Activated CD4-positive, CD25-positive, alpha-beta regulatory T cell (primary cell): Measurements from ENCODE around the gene SERPINF2.
"Not testable (repeated sequence)": the region's sequence is repeated elsewhere in the genome, so short reads cannot be mapped to it uniquely, and the experiment has no call there.

ENCODE experiments used
- DNase-seq, 4 experiments: peaks; one replicate each; lab custom pipeline; 2025; lab: John Stamatoyannopoulos, UW

The SERPINF2 gene

GRCh38 chr17:1735418-1735817 lies 7.3 kb upstream of the SERPINF2 start:
- no peak for DNase-seq

DNA sequence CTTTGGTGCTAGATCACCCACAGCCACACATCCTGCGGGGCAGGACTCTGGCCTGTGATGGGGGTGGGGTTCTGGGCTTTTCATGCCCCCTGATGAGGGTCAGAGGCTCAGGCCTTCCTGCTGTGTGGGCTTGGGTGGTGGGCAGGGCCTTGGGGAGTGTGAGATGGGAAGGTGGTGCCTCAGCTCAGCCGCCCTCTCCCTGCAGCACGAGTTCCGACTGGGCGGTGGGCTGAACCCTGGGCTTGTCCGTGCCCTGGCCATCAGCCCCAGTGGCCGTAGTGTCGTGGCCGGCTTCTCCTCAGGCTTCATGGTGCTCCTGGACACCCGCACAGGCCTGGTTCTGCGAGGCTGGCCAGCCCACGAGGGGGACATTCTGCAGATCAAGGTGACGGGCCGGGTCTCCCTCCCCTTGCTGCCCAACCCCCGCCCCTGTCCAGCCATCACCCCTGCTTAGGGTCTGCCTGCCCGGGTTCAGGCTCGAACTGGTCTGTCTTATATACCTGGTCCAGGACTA lies 6.8 kb upstream of the SERPINF2 start:
- DNase-seq = no peak

DNA sequence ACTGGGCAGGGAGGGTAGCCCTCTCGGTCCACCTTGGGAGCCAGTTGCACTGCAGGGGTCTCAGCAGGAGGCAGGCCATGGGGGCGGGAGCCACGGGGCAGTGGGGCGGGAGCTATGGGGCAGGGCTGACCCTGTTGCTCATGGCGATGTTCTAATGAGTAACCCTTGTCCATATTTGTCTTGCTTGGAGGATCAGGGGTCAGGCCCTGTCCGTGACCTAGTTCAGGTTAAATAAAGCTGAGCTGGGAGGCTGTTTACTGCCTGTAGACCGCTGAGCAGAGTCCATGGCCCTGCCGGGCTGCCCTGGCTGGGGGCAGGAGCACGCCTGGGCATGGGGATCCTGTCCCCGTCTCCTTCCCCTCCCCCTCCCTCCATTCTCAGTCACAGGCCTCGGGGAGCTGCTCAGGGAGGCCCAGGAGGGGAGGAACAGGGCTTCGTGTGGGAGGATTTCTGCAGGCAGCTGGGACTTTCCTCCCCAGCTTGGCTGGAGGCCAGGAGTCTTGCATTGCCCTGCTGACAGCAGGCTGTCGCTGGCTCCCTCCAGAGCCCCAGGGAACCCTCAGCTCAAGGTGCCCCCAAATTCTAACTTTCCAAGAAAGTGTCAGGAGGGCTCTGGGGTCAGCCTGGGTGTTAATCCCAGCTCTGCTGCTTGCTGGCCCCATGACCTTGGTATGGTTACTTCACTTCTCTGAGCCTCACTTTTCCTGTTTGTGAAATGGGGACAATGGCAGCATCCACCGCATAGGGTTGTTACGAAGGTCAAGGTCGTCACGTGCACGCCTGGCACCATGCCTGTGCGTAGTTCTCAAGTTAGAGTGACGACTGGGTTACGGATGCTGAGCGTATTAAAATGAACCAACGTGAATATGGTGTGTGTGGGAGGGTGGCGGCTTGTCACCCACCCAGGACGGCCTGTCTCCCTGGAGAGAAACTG lies 6.1 kb upstream of the SERPINF2 start:
- DNase-seq = no peak

GRCh38 chr17:1737531-1738291 lies 5.0 kb upstream of the SERPINF2 start:
- DNase-seq = no peak

DNA sequence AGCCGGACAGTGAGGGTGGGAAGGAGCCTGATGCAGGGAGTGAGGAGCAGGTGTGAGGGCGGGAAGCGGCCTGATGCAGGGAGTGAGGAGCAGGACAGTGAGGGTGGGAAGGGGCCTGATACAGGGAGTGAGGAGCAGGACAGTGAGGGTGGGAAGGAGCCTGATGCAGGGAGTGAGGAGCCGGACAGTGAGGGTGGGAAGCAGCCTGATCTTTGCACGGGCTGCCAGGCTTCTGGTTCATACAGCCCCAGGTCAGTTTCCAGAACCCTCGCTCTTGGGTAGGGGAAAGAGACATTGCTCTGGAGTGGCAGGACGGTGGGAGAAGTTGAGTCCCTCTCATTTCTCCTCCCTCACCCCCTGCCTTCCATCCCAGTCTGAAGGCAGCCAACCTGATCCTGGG lies 772 bp upstream of the SERPINF2 start:
- DNase-seq = not testable (repeated sequence)

DNA sequence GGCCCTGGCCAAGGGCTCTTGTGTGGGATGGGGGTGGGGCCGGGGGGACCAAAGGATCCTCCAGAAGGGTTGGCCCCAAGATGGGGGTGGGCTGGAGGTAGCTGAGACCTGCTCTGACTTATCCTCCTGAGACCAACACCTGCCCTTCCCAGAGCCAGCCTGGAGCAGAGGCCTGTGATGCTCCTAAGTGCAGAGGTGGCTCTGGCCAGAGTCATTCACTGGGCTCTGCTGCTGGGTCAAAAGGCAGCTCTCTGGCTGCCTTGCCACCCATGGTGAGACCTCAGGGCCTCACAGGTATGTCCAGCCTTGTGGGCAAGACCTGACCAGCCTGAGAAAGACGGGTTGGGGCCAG lies 393 bp downstream of the SERPINF2 start:
- DNase-seq = no peak

GRCh38 chr17:1744551-1745512 lies 2.2 kb downstream of the SERPINF2 start:
- DNase-seq = no peak

DNA sequence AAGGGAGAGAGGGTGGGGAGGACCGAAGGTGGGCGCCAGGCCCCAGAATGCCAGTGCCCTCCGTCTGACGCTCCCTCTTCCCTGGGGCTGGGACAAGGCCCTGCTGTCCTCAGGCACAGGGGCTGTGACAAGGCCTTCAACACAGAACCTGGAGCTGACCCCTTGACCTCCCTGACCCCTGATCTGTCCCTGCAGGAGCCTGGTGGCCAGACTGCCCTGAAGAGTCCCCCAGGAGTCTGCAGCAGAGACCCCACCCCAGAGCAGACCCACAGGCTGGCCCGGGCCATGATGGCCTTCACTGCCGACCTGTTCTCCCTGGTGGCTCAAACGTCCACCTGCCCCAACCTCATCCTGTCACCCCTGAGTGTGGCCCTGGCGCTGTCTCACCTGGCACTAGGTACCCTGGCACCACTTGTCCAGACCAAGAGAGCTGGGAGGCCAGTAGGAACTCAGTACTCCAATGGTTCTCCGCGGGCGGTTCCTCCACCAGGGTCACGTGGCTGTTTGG lies 2.9 kb downstream of the SERPINF2 start:
- DNase-seq = no peak

- no peak for DNase-seq
Measured at GRCh38 chr17:1746975-1747543, 4.4 kb downstream of the SERPINF2 start.

GRCh38 chr17:1750628-1751027 lies 8.0 kb downstream of the SERPINF2 start:
- DNase-seq = no peak

DNA sequence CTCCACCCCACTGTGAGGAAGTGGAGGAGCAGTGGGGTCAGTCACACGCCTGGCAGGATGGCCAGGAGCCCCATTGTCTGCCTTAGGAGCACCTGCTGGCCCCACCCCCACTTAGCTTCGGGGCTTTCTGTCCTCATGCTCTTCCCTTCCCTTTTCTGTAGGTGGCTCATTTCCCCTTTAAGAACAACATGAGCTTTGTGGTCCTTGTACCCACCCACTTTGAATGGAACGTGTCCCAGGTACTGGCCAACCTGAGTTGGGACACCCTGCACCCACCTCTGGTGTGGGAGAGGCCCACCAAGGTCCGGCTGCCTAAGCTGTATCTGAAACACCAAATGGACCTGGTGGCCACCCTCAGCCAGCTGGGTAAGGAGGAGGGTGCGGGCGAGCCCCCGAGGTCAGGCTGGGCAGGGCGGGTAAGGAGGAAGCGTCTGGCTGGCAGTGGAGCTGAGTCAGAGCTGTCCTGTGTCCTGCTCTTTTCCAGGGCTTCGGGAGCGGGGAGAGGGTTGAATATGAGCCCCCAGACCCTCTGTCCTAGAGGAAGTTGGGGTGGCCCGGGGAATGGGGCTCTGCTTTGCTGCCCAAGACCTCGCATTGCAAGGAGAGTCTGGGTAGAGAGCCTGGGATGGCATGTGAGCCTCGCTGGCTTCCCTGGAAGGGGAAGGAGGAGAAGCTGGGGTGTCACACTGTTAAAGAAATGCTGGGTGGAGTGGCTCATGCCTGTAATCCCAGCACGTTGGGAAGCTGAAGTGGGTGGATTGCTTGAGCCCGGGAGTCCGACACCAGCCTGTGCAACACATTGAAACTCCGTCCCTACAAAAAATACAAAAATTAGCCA lies 10.0 kb downstream of the SERPINF2 start:
- DNase-seq = no peak

DNA sequence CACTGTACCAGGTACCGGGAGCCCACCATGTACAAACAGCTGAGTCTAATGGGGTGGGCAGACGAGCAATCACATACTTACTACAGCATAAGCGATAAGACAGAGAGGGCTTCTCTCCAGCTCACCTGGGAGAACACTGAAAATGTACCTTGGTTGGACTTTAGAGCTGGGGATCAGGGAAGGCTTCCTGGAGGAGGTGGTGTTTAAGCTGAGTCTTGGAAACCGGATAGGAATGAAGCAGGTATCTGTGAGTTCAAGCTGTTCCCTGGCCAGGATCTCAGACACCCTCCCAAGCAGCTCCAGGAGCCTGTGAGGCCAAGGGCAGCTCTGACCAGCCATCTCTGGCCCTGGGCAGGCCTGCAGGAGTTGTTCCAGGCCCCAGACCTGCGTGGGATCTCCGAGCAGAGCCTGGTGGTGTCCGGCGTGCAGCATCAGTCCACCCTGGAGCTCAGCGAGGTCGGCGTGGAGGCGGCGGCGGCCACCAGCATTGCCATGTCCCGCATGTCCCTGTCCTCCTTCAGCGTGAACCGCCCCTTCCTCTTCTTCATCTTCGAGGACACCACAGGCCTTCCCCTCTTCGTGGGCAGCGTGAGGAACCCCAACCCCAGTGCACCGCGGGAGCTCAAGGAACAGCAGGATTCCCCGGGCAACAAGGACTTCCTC lies 11.2 kb downstream of the SERPINF2 start:
- DNase-seq = no peak

DNA sequence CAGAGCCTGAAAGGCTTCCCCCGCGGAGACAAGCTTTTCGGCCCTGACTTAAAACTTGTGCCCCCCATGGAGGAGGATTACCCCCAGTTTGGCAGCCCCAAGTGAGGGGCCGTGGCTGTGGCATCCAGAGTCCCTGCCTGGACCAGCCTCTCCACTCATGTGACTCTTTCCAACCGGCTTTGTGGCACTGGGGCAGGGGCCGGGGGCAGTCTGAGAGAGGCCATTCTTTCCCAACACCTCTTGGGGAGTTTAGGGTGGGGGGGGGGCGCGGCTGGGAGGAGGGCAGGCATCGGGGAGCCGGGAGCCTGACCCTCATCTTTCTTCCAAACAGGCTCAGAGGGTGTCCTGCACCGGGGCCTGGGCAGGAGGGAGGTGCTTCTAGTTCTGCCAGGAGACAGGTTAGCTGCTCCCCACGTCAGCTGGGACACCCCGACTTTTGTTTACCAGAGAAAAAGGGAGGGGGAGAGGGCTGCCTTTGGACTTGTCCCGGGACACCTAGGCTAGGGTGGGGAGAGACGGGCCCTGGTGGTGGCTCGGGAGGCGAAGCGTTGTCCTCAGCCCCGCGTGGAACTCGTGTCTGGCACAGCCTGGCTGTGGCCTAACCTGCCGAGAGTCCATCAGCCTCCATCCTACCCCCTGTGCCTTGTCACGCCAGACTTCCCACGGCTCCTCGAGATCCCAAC lies 11.9 kb downstream of the SERPINF2 start:
- DNase-seq = no peak

GRCh38 chr17:1755252-1755826 lies 12.7 kb downstream of the SERPINF2 start:
- DNase-seq = no peak

GRCh38 chr17:1755827-1756262 lies 13.2 kb downstream of the SERPINF2 start:
- DNase-seq = no peak

DNA sequence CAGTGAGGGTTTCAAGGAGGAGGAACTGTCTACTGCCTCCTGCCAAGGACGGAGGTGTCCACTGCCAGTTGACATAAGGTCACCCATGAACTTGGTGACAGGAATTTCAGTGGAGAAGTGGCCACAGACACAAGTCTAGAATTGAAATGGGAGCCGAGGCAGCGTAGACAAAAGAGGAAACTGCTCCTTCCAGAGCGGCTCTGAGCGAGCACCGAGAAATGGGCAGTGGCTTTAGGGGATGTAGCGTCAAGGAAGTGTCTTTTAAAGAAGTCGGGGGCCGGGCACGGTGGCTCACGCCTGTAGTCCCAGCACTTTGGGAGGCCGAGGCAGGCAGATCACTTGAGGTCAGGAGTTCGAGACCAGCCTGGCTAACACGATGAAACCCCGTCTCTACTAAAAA lies 16.1 kb downstream of the SERPINF2 start:
- DNase-seq = no peak

DNA sequence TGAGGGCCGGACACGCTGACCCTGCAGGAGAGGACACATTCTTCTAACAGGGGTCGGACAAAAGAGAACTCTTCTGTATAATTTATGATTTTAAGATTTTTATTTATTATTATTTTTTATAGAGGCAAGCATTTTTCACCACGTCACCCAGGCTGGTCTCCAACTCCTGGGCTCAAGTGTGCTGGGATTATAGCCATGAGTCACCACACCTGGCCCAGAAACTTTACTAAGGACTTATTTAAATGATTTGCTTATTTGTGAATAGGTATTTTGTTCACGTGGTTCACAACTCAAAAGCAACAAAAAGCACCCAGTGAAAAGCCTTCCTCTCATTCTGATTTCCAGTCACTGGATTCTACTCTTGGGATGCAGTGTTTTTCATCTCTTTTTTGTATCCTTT lies 16.9 kb downstream of the SERPINF2 start:
- no peak for DNase-seq

DNA sequence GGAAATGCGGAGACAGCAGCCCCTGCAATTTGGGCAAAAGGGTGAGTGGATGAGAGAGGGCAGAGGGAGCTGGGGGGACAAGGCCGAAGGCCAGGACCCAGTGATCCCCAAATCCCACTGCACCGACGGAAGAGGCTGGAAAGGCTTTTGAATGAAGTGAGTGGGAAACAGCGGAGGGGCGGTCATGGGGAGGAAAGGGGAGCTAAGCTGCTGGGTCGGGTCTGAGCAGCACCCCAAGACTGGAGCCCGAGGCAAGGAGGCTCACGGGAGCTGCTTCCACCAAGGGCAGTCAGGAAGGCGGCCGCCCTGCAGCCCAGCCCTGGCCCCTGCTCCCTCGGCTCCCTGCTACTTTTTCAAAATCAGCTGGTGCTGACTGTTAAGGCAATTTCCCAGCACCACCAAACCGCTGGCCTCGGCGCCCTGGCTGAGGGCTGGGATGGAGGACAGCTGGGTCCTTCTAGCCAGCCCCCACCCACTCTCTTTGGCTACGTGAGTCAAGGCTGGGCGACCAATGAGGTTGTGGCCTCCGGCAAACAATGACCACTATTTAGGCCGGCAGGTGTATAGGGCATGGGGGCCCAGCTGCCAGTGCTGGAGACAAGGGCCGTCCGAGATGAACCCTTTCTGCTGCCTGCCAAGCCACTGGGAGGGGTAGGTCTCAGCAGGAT lies 19.7 kb downstream of the SERPINF2 start:
- no peak for DNase-seq
